ENCODE measurements around the gene PRUNE2.

PRUNE2 gene

DNA sequence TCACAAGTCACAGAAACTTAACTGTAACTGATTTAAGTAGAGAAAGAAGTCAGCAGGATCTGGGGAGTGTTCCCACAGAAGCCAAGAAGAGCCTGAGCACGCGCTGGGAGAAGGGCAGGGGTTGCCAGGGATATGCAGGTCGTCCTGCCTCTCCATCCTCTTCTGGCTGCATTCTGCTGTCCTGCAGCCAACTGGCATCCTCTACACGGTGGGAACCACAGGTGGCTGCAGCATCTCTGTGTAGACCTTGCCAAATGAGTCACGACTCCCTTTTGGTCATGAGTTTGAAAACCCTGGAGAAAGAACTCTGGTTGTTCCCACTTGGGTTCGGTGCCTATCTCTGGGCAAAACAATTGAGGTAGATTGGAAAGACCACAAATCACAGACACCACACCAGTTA lies 180.0 kb downstream of the PRUNE2 start:
- no peak for DNase-seq (ENCODE audit: low read depth)
- TF ChIP-seq, protein P1, sequence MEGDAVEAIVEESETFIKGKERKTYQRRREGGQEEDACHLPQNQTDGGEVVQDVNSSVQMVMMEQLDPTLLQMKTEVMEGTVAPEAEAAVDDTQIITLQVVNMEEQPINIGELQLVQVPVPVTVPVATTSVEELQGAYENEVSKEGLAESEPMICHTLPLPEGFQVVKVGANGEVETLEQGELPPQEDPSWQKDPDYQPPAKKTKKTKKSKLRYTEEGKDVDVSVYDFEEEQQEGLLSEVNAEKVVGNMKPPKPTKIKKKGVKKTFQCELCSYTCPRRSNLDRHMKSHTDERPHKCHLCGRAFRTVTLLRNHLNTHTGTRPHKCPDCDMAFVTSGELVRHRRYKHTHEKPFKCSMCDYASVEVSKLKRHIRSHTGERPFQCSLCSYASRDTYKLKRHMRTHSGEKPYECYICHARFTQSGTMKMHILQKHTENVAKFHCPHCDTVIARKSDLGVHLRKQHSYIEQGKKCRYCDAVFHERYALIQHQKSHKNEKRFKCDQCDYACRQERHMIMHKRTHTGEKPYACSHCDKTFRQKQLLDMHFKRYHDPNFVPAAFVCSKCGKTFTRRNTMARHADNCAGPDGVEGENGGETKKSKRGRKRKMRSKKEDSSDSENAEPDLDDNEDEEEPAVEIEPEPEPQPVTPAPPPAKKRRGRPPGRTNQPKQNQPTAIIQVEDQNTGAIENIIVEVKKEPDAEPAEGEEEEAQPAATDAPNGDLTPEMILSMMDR (IDR thresholded peaks at IDR 0.05; ENCODE audit: low read depth, low read length, missing control alignments) = no peak
- in situ Hi-C loops (cut with HindIII; ENCODE audit: low sequenced_read_pairs) = no loop called here
- H3K4me3 ChIP-seq (ENCODE audit: low read depth, low read length) = no peak overlapping the region

DNA sequence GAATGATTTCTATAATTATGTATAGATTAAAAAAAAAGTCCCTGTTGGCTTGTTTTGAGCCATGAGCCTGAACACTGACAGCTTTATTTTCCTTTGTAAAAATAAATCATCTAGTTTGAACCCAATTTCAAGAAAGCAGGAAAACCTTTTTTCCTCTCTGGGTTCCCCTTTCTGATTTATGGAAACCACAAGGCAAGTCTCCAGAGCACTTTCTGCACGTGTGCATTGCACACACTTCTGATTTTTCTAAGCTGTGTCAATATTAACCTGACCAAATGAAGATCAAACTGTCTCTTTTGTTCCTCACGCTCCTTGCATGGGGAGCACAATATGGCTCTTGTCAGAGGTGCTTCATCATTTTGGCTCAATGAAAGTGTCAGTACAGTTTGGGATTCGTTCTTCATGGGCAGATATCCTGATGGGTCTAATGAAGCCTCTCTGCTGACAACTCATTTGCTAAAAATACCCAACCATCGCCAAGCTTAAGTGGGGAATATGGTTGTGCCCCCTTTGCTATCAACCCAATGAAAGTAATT lies 180.8 kb downstream of the PRUNE2 start:
- H3K4me3 ChIP-seq (ENCODE audit: low read depth, low read length) = no peak overlapping the region
- in situ Hi-C loops (cut with HindIII; ENCODE audit: low sequenced_read_pairs) = no loop called here
- TF ChIP-seq, protein P1 (IDR thresholded peaks at IDR 0.05; ENCODE audit: low read depth, low read length, missing control alignments) = no peak
- no peak for DNase-seq (ENCODE audit: low read depth)

DNA sequence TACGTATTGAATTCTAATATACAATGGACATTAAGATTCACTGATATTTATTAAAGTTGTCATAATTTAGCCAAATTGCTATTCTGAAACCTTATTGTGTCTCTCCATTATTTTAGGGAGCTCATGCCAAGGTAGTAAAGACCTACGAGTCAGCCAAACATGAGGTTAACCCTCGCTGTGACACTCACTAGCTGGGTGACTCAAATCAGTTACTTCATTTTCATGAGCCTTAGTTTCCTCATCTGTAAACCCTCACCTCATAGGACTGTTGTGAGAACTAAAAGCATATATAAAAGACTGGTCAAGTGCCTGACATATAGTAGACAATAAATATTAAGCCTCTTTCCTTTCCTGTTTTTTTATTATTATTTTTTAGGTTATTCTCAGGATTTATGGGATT lies 185.7 kb downstream of the PRUNE2 start:
- H3K4me3 ChIP-seq (ENCODE audit: low read depth, low read length) = no peak overlapping the region
- TF ChIP-seq, protein P1 (IDR thresholded peaks at IDR 0.05; ENCODE audit: low read depth, low read length, missing control alignments) = no peak
- in situ Hi-C loops (cut with HindIII; ENCODE audit: low sequenced_read_pairs) = no loop called here
- DNase-seq (ENCODE audit: low read depth) = no peak

DNA sequence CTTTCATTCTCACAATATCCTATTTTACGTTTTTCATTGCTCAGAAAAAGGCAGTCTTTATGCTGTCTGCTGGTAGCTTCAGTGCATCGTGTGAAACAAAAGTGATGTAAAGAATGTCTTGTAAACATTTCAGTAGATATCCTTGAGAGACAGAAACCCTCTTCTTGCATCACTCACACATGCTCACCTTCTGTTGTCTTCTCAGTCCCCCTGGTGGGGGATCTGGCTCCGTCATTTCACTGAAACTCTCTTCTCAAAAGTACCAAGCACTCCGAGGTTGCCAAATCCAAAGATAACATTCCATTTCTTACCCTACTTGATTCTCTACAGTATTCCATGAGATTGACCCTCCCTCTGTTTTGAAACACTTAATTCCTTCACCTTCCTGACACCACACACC lies 187.7 kb downstream of the PRUNE2 start:
- TF ChIP-seq, protein P1 (IDR thresholded peaks at IDR 0.05; ENCODE audit: low read depth, low read length, missing control alignments) = no peak
- no peak for DNase-seq (ENCODE audit: low read depth)
- H3K4me3 ChIP-seq (ENCODE audit: low read depth, low read length) = no peak overlapping the region
- in situ Hi-C loops (cut with HindIII; ENCODE audit: low sequenced_read_pairs) = no loop called here

DNA sequence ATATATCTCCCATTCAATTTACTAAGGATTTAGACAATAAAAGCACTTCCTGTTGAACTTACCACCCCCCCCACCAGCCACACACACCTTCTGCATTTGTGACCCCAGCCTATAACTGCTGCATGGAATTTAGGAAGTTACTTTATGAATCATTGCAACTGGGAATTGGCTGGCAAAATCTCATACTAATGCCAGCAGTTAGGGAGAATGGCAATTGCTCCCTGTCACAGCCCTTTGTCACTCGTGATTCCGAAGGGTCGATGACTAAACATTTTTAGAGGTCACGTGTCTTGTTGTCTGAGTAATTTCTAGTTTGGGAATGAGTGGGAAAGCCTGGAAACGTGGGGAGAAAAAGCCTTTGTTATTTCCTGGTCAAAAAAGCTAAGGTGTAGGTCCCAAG lies 188.3 kb downstream of the PRUNE2 start:
- in situ Hi-C loops (cut with HindIII; ENCODE audit: low sequenced_read_pairs) = no loop called here
- TF ChIP-seq, protein P1 (IDR thresholded peaks at IDR 0.05; ENCODE audit: low read depth, low read length, missing control alignments) = no peak
- no peak for DNase-seq (ENCODE audit: low read depth)

DNA sequence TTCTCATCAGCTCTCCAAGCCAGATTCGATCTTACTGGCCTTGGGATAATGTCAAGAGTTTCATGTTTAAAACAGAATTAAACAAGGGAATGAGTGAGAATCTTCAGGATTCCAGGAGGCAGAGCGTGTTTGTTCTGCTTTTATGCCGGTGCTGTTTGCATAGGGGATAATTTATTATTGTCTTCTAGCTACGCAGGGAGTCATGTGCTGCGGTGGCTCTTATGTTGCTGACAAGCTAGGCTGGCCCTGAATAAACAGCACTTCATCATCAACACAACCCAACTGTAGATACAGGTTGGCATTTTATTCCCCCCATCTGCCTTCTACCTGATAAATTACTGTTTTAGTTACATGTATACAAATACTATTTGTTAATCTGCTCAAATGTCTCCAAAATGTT lies 188.7 kb downstream of the PRUNE2 start:
- in situ Hi-C loops (cut with HindIII; ENCODE audit: low sequenced_read_pairs) = no loop called here
- DNase-seq (ENCODE audit: low read depth) = no peak
- TF ChIP-seq, protein P1 (IDR thresholded peaks at IDR 0.05; ENCODE audit: low read depth, low read length, missing control alignments) = no peak

More for the DNA sequence above, 188.3 kb downstream of the PRUNE2 start:
- H3K4me3 ChIP-seq (ENCODE audit: low read depth, low read length) = no peak overlapping the region

More for the DNA sequence above, 188.7 kb downstream of the PRUNE2 start:
- no peak overlapping the region for H3K4me3 ChIP-seq (ENCODE audit: low read depth, low read length)

Measured in astrocyte of the cerebellum (primary cell).